Measurements from ENCODE around the gene PROZ. TPM values are rescaled to one million over a fixed set of nuclear protein-coding genes. Genes with fewer than 3 reads are reported as not detected.

Gene PROZ
- polyA plus RNA-seq, 1 of the 3 experiments (the other 2 are of a cell fraction) = not detected

- H3K36me3 ChIP-seq (replicated peaks in 1 of 2; ENCODE audit: control insufficient read depth in 1 of 2, insufficient read depth in 2 of 2, low read length in 1 of 2) = no peaks in the 10 kb centered on the region
- H3K4me1 ChIP-seq (ENCODE audit: control insufficient read depth in 1 of 2, insufficient read depth in 2 of 2, low read depth in 1 of 2, low read length in 1 of 2) = peaks cover 0 to 15% of the 10 kb centered on the region in 2 experiments; a peak in 1 of 4 replicates
- H3K79me2 ChIP-seq (ENCODE audit: insufficient read depth) = no peaks in the 10 kb centered on the region
- TF ChIP-seq SIN3A (IDR thresholded peaks at IDR 0.05; ENCODE audit: borderline replicate concordance, low read depth, low read length) = no peak
- no peak for TF ChIP-seq REST (IDR thresholded peaks at IDR 0.05; ENCODE audit: low read depth, low read length)
- no peak for TF ChIP-seq FOXM1 (IDR thresholded peaks at IDR 0.05; ENCODE audit: low read depth)
- no peak for TF ChIP-seq POLR2AphosphoS5 (IDR thresholded peaks at IDR 0.05; ENCODE audit: low read depth, low read length)
- no peak for TF ChIP-seq FOXJ3 (CRISPR knock-in tag; IDR thresholded peaks at IDR 0.05)
- no peak for TF ChIP-seq ELF1 (IDR thresholded peaks at IDR 0.05)
- TF ChIP-seq, protein P1, sequence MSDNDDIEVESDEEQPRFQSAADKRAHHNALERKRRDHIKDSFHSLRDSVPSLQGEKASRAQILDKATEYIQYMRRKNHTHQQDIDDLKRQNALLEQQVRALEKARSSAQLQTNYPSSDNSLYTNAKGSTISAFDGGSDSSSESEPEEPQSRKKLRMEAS (IDR thresholded peaks at IDR 0.05; ENCODE audit: low read depth) = no peak
- no peak for TF ChIP-seq IRF3 (IDR thresholded peaks at IDR 0.05; ENCODE audit: low read depth, low read length)
- TF ChIP-seq SMC3 (IDR thresholded peaks at IDR 0.05; ENCODE audit: low read depth, low read length) = no peak
- no peak for TF ChIP-seq JUND (IDR thresholded peaks at IDR 0.05)
- no peak for TF ChIP-seq RXRA (IDR thresholded peaks at IDR 0.05; ENCODE audit: borderline replicate concordance, low read depth)
- no peak for TF ChIP-seq MEF2A (IDR thresholded peaks at IDR 0.05; ENCODE audit: borderline replicate concordance, low read depth)
- TF ChIP-seq FOSL2 (IDR thresholded peaks at IDR 0.05; ENCODE audit: borderline replicate concordance, low read depth) = no peak
- no peak overlapping the region for H3K27ac ChIP-seq (ENCODE audit: low read depth in 2 of 2, low read length in 1 of 2)
- no peak overlapping the region for H2AFZ ChIP-seq (ENCODE audit: low read depth)
- H3F3A ChIP-seq (replicated peaks; ENCODE audit: insufficient read depth) = no peaks in the 10 kb centered on the region
- ChIA-PET POLR2A (no interaction called here), CTCF (no interaction called here)
- H3K9ac ChIP-seq = no peak overlapping the region
- H3K4me2 ChIP-seq = no peak overlapping the region
- H3K4me3 ChIP-seq (ENCODE audit: low read depth in 2 of 2, low read length in 1 of 2) = no peak overlapping the region
- H4K20me1 ChIP-seq (ENCODE audit: insufficient read depth) = no peaks in the 10 kb centered on the region
- no peaks in the 10 kb centered on the region for H3K9me2 ChIP-seq
- DNase-seq = no peak
- no peaks in the 10 kb centered on the region for H3K9me3 ChIP-seq
- 80% methylated on average over 2 of the region's 9 CpGs for WGBS (ENCODE audit: low lambda C conversion rate)
- no peaks in the 10 kb centered on the region for H3K27me3 ChIP-seq (ENCODE audit: insufficient read depth)
Measured at GRCh38 chr13:113117911-113118260, 40.6 kb upstream of the PROZ start.

All from SK-N-SH (cell line).